ENCODE data around the gene MLN.

Gene MLN

GRCh38 chr6:33768644-33769120 is 35.1 kb downstream of the MLN start:
- H3K27ac ChIP-seq = peak overlapping the region; percentile 37
- TF ChIP-seq CTCF (conservative IDR thresholded peaks at IDR 0.05) (peak; percentile 96), ZFX (IDR thresholded peaks at IDR 0.05) (no peak)

GRCh38 chr6:33766921-33767907 is 36.6 kb downstream of the MLN start:
- no peak overlapping the region for H3K27ac ChIP-seq
- TF ChIP-seq ZFX (IDR thresholded peaks at IDR 0.05) (no peak), CTCF (conservative IDR thresholded peaks at IDR 0.05) (no peak)

- no peak overlapping the region for H3K27ac ChIP-seq
- TF ChIP-seq CTCF (conservative IDR thresholded peaks at IDR 0.05) (no peak), ZFX (IDR thresholded peaks at IDR 0.05) (no peak)
Observed at GRCh38 chr6:33765368-33765767, 38.4 kb downstream of the MLN start.

- no peak overlapping the region for H3K27ac ChIP-seq
- TF ChIP-seq CTCF (conservative IDR thresholded peaks at IDR 0.05) (no peak), ZFX (IDR thresholded peaks at IDR 0.05) (no peak)
Observed at GRCh38 chr6:33764036-33764435, 39.8 kb downstream of the MLN start.

- no peak for TF ChIP-seq CTCF (conservative IDR thresholded peaks at IDR 0.05)
- no peak for TF ChIP-seq ZFX (IDR thresholded peaks at IDR 0.05)
- no peak overlapping the region for H3K27ac ChIP-seq
Observed at GRCh38 chr6:33763483-33763882, 40.3 kb downstream of the MLN start.

GRCh38 chr6:33762713-33763112 is 41.1 kb downstream of the MLN start:
- TF ChIP-seq CTCF (conservative IDR thresholded peaks at IDR 0.05) = no peak
- TF ChIP-seq ZFX (IDR thresholded peaks at IDR 0.05) = no peak
- peak overlapping the region; percentile 68 for H3K27ac ChIP-seq

- H3K27ac ChIP-seq = peak overlapping the region; percentile 68
- TF ChIP-seq ZFX (IDR thresholded peaks at IDR 0.05) (no peak), CTCF (conservative IDR thresholded peaks at IDR 0.05) (peak; percentile 96)
Observed at GRCh38 chr6:33761922-33762629, 41.7 kb downstream of the MLN start.
